Tibial nerve (tissue), 4 donors: Measurements from ENCODE around the gene SEMA6A. TPM values are rescaled to one million over a fixed set of nuclear protein-coding genes. Genes with fewer than 3 reads are reported as not detected.

Experiments
- DNase-seq, 2 donors: peaks; one replicate each; pipeline ENCODE4 v3.0.0-alpha.2; 2019; ENCODE audit warnings: low spot score in 2 of 2
- H3K27ac ChIP-seq, 4 donors: fragments of 200-600 bp; sonication (generic) in 3 of 4; one replicate each; pipeline ENCODE4 v1.5.1; 2017 to 2019; ENCODE audit warnings: mild to moderate bottlenecking in 1 of 4
- H3K27me3 ChIP-seq, 2 donors: fragments of 200-600 bp; sonication (generic) in 1 of 2; one replicate each; pipeline versions ENCODE4 v1.5.1 to v1.6.0; 2017 to 2019
- H3K36me3 ChIP-seq, 3 donors: fragments of 200-600 bp; sonication (generic); one replicate each; pipeline ENCODE4 v1.5.1; 2018 to 2019
- H3K4me1 ChIP-seq, 4 donors: fragments of 200-600 bp; sonication (generic) in 3 of 4; one replicate each; pipeline ENCODE4 v1.5.1; 2017 to 2019
- H3K4me3 ChIP-seq, 4 donors: fragments of 200-600 bp; sonication (generic) in 3 of 4; one replicate each; pipeline ENCODE4 v1.5.1; 2017 to 2019; ENCODE audit warnings: mild to moderate bottlenecking in 1 of 4, moderate library complexity in 1 of 4
- H3K9me3 ChIP-seq, 4 donors: fragments of 200-600 bp; sonication (generic) in 3 of 4; one replicate each; pipeline ENCODE4 v1.5.1; 2017 to 2019
- CTCF ChIP-seq, 5 experiments: fragments of 200-600 bp in 3 of 5; fragments of 450-650 bp in 2 of 5; sonication (generic) in 3 of 5; IDR thresholded peaks; one replicate each; pipeline ENCODE4 v1.5.1; 2016 to 2019; ENCODE audit warnings: antibody characterized with exemption in 5 of 5, mild to moderate bottlenecking in 3 of 5, moderate library complexity in 2 of 5
- EP300 ChIP-seq, 2 donors: sonication (generic); formaldehyde crosslinking; IDR thresholded peaks; one replicate each; pipeline ENCODE4 v1.6.1; 2017; ENCODE audit warnings: antibody characterized with exemption in 2 of 2, mild to moderate bottlenecking in 1 of 2
- POLR2A ChIP-seq, 2 donors: fragments of 450-650 bp; IDR thresholded peaks; one replicate each; pipeline ENCODE4 v1.6.1; 2017; ENCODE audit warnings: antibody characterized with exemption in 2 of 2, mild to moderate bottlenecking in 2 of 2, moderate library complexity in 2 of 2
- WGBS, 2 donors: methylation state at CpG; one replicate each; pipeline ENCODE4 v1.1.5; 2018; 5-methylcytosine and 5-hydroxymethylcytosine counted together
- total RNA-seq, 4 donors: library from RNA; depleted of rRNA; stranded (reverse); fragments of >200 nt; gene quantifications; one replicate each; pipeline ENCODE4 v1.1.0, GENCODE V29; 2016

SEMA6A gene
- total RNA-seq, 4 donors from 2014 or later, result 13.6 to 25.1 (median 21.4) TPM

GRCh38 chr5:116566251-116566650 is 8.4 kb downstream of the SEMA6A start:
- Histone ChIP-seq H3K27me3 (no peaks in the 10 kb centered on the region), H3K4me3 (no peak overlapping the region), H3K27ac (no peak overlapping the region), H3K4me1 (peaks cover 0 to 11% (median 2%) of the 10 kb centered on the region in 4 donors), H3K36me3 (no peaks in the 10 kb centered on the region), H3K9me3 (no peaks in the 10 kb centered on the region)
- TF ChIP-seq POLR2A (IDR thresholded peaks at IDR 0.05) (no peak), EP300 (IDR thresholded peaks at IDR 0.05) (no peak), CTCF (IDR thresholded peaks at IDR 0.05) (no peak)
- no peak for DNase-seq
- WGBS, 2 donors, result 50 to 57% methylated on average over 1 of the region's 1 CpG

- Histone ChIP-seq H3K4me3 (peak overlapping the region in 1 of 4 donors; percentile 10), H3K27ac (peak overlapping the region in 2 of 4 donors; percentile 30 to 46), H3K36me3 (no peaks in the 10 kb centered on the region), H3K4me1 (peaks cover 0 to 11% (median 2%) of the 10 kb centered on the region in 4 donors), H3K9me3 (no peaks in the 10 kb centered on the region), H3K27me3 (no peaks in the 10 kb centered on the region)
- DNase-seq, result no peak
- WGBS, 2 donors, result 46 to 54% methylated on average over 7 of the region's 7 CpGs
- no peak for TF ChIP-seq CTCF (IDR thresholded peaks at IDR 0.05)
- TF ChIP-seq POLR2A (IDR thresholded peaks at IDR 0.05), result no peak
- no peak for TF ChIP-seq EP300 (IDR thresholded peaks at IDR 0.05)
These were observed 9.7 kb downstream of the SEMA6A start for GRCh38 chr5:116564756-116565490.

DNA sequence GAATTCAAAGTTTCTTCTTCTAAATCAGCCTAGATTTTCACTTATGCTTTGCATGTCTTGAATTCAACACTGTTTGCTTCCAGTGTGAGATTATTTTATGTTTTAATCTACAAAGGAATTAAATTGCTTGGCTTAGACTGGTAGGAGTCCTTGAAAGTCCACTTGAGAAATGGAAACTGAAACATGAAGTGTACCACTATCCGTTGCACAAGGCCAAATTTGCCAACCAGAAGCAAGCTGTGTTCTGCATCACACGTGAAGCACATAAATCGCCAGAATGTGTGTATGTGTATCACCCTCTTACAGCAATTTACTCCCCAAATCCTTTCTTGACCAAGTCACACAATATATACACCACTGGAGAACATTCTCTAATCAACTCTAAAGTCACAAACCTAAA is 10.3 kb downstream of the SEMA6A start:
- Histone ChIP-seq H3K4me1 (peaks cover 0 to 11% (median 2%) of the 10 kb centered on the region in 4 donors), H3K4me3 (no peak overlapping the region), H3K36me3 (no peaks in the 10 kb centered on the region), H3K27ac (peak overlapping the region in 2 of 4 donors; percentile 30 to 46), H3K27me3 (no peaks in the 10 kb centered on the region), H3K9me3 (no peaks in the 10 kb centered on the region)
- 61 to 62% methylated on average over 3 of the region's 3 CpGs for WGBS, 2 donors
- TF ChIP-seq CTCF (IDR thresholded peaks at IDR 0.05) (no peak), POLR2A (IDR thresholded peaks at IDR 0.05) (no peak)
- no peak for DNase-seq

- H3K9me3 ChIP-seq, result no peaks in the 10 kb centered on the region
- 44 to 48% methylated on average over 6 of the region's 6 CpGs for WGBS, 2 donors
- H3K4me3 ChIP-seq, result no peak overlapping the region
- TF ChIP-seq POLR2A (IDR thresholded peaks at IDR 0.05) (no peak), EP300 (IDR thresholded peaks at IDR 0.05) (no peak), CTCF (IDR thresholded peaks at IDR 0.05) (no peak)
- H3K27ac ChIP-seq, result peak overlapping the region in 2 of 4 donors; percentile 30 to 46
- H3K4me1 ChIP-seq, result peaks cover 0 to 11% (median 2%) of the 10 kb centered on the region in 4 donors
- no peaks in the 10 kb centered on the region for H3K36me3 ChIP-seq
- DNase-seq, result no peak
- H3K27me3 ChIP-seq, result no peaks in the 10 kb centered on the region
These were observed 10.8 kb downstream of the SEMA6A start for GRCh38 chr5:116563736-116564308.

GRCh38 chr5:116562669-116563068 is 12.0 kb downstream of the SEMA6A start:
- Histone ChIP-seq H3K27me3 (no peaks in the 10 kb centered on the region), H3K9me3 (no peaks in the 10 kb centered on the region), H3K36me3 (no peaks in the 10 kb centered on the region), H3K4me1 (peaks cover 0 to 11% (median 2%) of the 10 kb centered on the region in 4 donors), H3K4me3 (no peak overlapping the region), H3K27ac (no peak overlapping the region)
- TF ChIP-seq CTCF (IDR thresholded peaks at IDR 0.05), result no peak
- no peak for TF ChIP-seq POLR2A (IDR thresholded peaks at IDR 0.05)
- no peak for TF ChIP-seq EP300 (IDR thresholded peaks at IDR 0.05)
- WGBS, 2 donors, result 66 to 71% methylated on average over 11 of the region's 11 CpGs
- DNase-seq, result no peak
